ENCODE data around the gene PCSK5.
"Not testable (repeated sequence)": the region's sequence is repeated elsewhere in the genome, so short reads cannot be mapped to it uniquely, and the experiment has no call there.

Gene PCSK5

DNA sequence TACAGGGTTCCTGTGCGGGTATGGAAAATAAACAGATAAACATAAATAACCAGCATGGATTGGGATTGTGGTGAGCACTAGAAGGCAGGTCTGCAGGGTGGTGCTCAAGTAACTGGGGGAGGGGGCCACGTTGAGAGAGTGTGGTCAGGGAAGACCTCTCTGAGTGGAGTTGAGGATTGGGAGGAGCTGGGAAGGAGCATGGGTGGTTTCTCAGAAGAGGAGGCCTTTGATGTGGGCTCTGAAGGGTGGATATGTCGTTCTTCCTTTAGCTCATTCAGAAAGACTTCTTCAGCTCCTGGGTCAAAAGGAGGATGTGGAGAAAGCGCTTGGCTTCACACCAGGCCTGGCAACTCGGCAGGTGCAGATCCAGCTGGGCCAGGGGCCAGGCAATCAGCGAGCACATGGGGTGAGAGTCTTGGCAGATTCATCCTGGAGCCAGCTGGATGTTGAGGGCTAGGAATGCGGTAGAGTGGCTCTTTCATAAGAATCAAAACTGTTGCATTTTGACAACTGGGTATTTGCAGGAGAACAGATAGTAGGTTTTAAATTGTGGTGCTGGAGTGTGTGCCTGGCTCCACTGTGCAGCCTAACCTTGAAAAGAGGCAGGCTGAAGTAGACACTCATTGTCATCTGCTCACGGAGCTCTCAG, 71.7 kb downstream of the PCSK5 start:
- DNase-seq (ENCODE audit: low spot score) = no peak
- no peak for FAIRE-seq

DNA sequence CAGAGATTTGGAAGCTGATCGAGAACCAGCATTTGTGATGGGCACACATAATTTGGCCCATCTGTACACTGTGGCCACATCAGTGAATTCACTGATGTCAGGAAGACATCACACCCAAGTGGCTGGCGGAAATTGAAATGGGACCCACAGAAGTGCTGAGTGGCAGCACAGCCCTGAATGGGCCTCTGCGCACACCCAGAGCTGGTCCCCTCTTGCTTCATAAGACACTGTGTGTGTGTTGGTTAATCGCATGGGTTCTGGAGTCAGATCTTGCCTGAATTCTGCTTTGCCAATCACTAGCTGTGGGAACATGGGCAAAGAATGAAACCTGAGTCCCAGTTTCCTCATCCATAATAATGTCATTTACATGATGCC, 72.2 kb downstream of the PCSK5 start:
- no peak for FAIRE-seq
- DNase-seq (ENCODE audit: low spot score) = no peak

GRCh38 chr9:75963321-75963720, 72.8 kb downstream of the PCSK5 start:
- not testable (repeated sequence) for DNase-seq (ENCODE audit: low spot score); FAIRE-seq

DNA sequence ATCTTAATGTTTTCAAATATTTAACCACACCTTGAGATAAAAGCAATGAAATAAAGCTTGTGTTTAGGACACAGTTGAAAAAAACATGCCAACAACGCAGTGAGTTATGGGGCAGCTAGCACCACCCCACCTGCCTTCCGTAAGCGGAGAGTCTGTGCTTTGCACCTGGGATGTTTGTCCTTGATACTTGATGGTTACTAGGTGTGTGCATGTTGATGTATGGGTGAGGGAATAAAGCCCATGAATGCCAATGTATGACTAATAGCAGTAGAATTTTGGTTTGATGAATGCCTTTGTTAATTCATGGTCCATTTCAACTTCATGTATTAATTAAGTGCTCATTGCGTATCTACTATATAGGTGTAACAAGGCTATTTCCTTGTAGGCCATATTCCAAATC, 74.0 kb downstream of the PCSK5 start:
- DNase-seq (ENCODE audit: low spot score) = peak; percentile 61
- no peak for FAIRE-seq

- DNase-seq (ENCODE audit: low spot score) (no peak), FAIRE-seq (no peak)
These were observed 74.8 kb downstream of the PCSK5 start for GRCh38 chr9:75965231-75965630.

GRCh38 chr9:75967556-75967955, 77.1 kb downstream of the PCSK5 start:
- no peak for DNase-seq (ENCODE audit: low spot score)
- FAIRE-seq = no peak

DNA sequence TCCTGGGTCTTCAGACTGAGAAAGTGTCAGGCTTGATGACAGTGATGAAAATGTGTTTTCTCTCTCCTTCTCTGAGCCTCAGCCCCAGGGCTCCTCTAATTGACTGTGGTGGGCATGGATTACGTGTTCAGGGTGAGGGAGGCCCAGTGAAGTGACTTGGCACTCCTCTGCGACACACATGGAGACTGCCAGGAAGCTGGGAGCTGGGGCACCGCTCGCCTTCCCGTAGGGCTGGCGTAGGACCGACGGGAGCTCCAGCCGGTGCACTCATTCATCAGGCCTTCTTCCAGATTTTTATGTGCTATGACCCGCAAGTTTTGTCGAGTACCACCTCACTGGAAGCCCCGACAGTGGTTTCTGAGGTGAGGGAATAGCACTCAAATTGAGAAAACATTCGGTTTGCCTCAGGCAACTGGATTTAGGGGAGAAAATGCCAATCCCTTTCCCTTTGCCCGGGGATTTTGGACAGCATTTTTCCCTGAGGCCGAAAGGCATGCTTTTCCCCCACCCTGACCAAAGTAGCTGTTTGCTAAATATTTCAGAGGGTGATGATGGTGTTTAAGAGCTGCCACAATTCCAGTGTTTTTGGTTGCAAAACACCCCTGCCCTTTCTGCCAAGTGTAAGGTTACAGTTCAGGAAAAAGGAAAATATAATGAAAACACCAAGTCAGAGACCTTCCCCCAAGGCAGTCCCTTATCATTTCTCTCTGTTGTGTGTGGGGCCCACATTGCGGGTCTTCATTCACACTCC, 83.7 kb downstream of the PCSK5 start:
- DNase-seq (ENCODE audit: low spot score) (no peak), FAIRE-seq (no peak)

- DNase-seq (ENCODE audit: low spot score) = no peak
- FAIRE-seq = no peak
These were observed 84.6 kb downstream of the PCSK5 start for GRCh38 chr9:75975071-75975470.

GRCh38 chr9:75976549-75976948, 86.1 kb downstream of the PCSK5 start:
- FAIRE-seq = peak; percentile 77

GRCh38 chr9:75979362-75979761, 88.9 kb downstream of the PCSK5 start:
- FAIRE-seq (no peak), DNase-seq (ENCODE audit: low spot score) (no peak)

More at GRCh38 chr9:75976549-75976948, 86.1 kb downstream of the PCSK5 start:
- DNase-seq (ENCODE audit: low spot score) = no peak

- DNase-seq (ENCODE audit: low spot score) (no peak), FAIRE-seq (no peak)
These were observed 93.0 kb downstream of the PCSK5 start for GRCh38 chr9:75983319-75984045.

GRCh38 chr9:75985515-75985914, 95.0 kb downstream of the PCSK5 start:
- FAIRE-seq = no peak
- DNase-seq (ENCODE audit: low spot score) = no peak

- DNase-seq (ENCODE audit: low spot score) (no peak), FAIRE-seq (no peak)
These were observed 98.2 kb downstream of the PCSK5 start for GRCh38 chr9:75988663-75989062.

- no peak for DNase-seq (ENCODE audit: low spot score)
- FAIRE-seq = no peak
These were observed 99.7 kb downstream of the PCSK5 start for GRCh38 chr9:75990156-75990555.

- no peak for FAIRE-seq
- DNase-seq (ENCODE audit: low spot score) = no peak
These were observed 100.3 kb downstream of the PCSK5 start for GRCh38 chr9:75990576-75991304.

- FAIRE-seq (no peak), DNase-seq (ENCODE audit: low spot score) (peak; percentile 66)
These were observed 102.2 kb downstream of the PCSK5 start for GRCh38 chr9:75992482-75993206.

DNA sequence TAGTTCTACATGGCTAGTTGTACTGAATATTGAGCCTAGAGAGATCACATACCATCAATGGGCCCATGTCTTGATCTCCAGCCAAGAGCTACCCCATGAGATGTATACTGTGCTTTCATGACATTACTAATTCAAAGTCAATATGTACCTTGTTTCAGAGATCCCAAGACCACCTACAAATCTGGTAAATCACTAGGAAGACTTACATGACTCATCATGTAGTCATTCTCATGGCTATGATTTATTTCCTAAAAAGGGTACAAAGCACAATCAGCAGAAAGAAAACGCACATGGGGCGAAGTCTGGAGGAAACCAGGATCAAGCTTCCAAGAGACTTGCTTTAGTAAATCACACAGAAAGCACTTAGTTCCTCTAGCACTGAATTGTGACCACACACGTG, 103.0 kb downstream of the PCSK5 start:
- peak; percentile 98 for DNase-seq (ENCODE audit: low spot score)
- peak; percentile 97 for FAIRE-seq

DNA sequence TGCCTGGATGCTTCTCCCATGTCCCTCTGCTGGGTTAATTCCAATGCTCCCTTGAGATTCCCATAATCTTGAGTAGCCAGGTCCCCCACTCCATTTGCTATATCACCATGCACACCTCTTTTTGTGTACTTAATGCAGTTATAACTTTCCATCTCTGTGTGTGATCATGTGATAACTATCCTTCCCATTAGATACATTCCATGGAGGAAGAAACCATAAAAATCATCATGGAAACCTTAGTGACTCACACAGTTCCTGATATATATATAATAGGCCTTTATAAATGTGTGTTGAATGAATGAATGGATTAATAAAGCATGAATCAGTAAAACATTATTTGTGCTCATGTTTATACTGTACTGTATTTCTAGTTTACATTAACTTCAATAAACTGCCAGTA, 104.6 kb downstream of the PCSK5 start:
- DNase-seq (ENCODE audit: low spot score) (peak; percentile 51), FAIRE-seq (peak; percentile 87)

DNA sequence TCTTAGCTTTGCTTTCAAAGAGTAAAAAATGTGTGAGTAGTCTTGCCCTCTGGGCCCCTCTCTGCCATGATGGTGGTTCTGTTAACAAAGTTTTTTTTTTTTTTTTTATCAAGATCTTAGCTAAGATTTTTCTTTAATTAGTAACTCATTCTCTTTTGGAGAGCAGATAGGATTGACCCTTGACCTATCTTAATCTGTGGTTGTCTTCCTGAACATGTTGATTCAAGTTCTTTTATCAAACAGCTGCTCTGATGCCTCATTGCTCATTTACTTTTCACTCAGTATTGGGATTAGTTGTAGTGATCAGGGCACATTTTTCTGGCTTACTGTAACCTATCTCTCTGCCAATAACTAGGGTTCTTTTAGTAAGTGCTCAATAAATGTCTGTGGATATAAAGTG, 106.3 kb downstream of the PCSK5 start:
- FAIRE-seq = peak; percentile 94
- peak; percentile 60 for DNase-seq (ENCODE audit: low spot score)

DNA sequence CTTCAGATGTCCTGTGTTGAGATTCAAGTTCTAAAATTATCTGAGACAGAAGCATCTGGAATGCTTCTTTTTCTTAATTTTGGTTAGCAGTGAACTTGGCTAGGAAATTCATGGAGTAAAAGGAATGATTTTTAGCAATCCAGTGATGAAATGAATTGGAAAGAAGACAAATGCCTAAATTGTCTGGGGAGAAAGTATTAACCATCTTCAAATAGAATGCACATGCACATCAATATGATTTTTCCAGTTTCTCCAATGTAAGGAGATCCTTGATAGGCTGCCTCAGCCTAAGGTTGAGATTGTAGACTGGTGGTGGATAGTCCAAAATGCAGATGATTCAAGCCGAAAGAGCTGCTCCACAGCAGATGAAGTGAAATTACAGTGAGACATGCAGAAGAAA, 106.7 kb downstream of the PCSK5 start:
- FAIRE-seq (no peak), DNase-seq (ENCODE audit: low spot score) (no peak)

Data from RCC 7860 (cell line).